ENCODE data around the gene CASP2. TPM values are rescaled to one million over a fixed set of nuclear protein-coding genes. Genes with fewer than 3 reads are reported as not detected.

The CASP2 gene
- total RNA-seq, 1 experiment from 2014 or later = 23.4 TPM

- Histone ChIP-seq H3K4me3 (ENCODE audit: low read length) (no peak overlapping the region), H3K9ac (ENCODE audit: low read length) (no peak overlapping the region), H4K20me1 (ENCODE audit: insufficient read depth, low read depth, low read length) (no peaks in the 10 kb centered on the region), H3K27ac (ENCODE audit: low read length) (no peak overlapping the region), H3K9me2 (replicated peaks; ENCODE audit: insufficient read depth, low read length) (no peaks in the 10 kb centered on the region), H3K9me3 (ENCODE audit: low read length) (no peaks in the 10 kb centered on the region), H3K36me3 (ENCODE audit: insufficient read depth, low read length) (no peaks in the 10 kb centered on the region), H3K4me1 (ENCODE audit: low read length) (no peaks in the 10 kb centered on the region), H3K4me2 (ENCODE audit: low read depth, low read length, poor library complexity, severe bottlenecking) (no peak overlapping the region), H2AFZ (ENCODE audit: low read length) (no peak overlapping the region), H3K79me2 (ENCODE audit: low read length) (no peaks in the 10 kb centered on the region), H3K27me3 (ENCODE audit: low read length) (no peaks in the 10 kb centered on the region)
- DNase-seq = no peak
Observed at GRCh38 chr7:143331179-143331801, 43.1 kb downstream of the CASP2 start.

DNA sequence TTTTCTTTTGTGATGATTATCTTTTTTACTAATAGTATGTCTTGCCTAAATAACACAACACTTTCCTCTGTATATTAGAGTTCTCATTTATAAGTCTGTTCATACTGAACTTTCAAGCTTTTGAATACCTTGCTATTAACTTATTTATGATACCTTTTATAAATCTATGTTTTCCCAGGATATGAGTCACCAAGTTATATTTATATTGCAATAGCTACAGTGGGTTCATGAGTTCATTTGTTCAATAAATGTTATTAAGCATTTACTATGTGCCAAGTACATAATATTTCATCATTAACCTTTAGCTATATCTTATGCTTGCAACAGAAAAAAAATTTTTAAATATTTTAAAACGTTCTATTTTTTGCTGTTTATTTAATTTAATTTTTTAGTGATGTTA, 46.1 kb downstream of the CASP2 start:
- no peak overlapping the region for H2AFZ ChIP-seq (ENCODE audit: low read length)
- H3K9me3 ChIP-seq (ENCODE audit: low read length) = no peaks in the 10 kb centered on the region
- H3K27ac ChIP-seq (ENCODE audit: low read length) = no peak overlapping the region
- H3K36me3 ChIP-seq (ENCODE audit: insufficient read depth, low read length) = no peaks in the 10 kb centered on the region
- H3K27me3 ChIP-seq (ENCODE audit: low read length) = no peaks in the 10 kb centered on the region
- no peak overlapping the region for H3K4me2 ChIP-seq (ENCODE audit: low read depth, low read length, poor library complexity, severe bottlenecking)
- no peak overlapping the region for H3K9ac ChIP-seq (ENCODE audit: low read length)
- no peaks in the 10 kb centered on the region for H3K79me2 ChIP-seq (ENCODE audit: low read length)
- DNase-seq = no peak
- no peaks in the 10 kb centered on the region for H4K20me1 ChIP-seq (ENCODE audit: insufficient read depth, low read depth, low read length)
- H3K9me2 ChIP-seq (replicated peaks; ENCODE audit: insufficient read depth, low read length) = no peaks in the 10 kb centered on the region
- H3K4me1 ChIP-seq (ENCODE audit: low read length) = no peaks in the 10 kb centered on the region
- no peak overlapping the region for H3K4me3 ChIP-seq (ENCODE audit: low read length)

DNA sequence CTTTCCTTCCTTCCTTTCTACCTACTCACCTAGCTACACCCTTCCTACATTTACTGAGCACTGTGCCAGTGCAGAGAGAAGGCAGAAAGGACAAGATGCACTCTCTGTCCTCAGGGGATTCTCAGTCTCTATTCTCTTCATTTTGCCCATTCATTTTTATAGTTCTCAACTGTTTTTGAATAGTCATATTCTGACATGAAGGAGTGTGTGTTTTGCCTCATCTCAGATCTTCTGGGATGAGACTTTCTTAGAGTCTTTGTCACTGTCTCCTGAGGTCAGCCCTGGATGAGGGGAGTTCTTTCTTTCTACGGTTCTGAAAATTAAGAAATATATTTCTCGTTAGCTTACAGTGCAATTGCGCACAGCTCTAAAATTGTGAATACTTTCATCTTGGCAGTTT, 49.1 kb downstream of the CASP2 start:
- H3K36me3 ChIP-seq (ENCODE audit: insufficient read depth, low read length) = no peaks in the 10 kb centered on the region
- H3K9me3 ChIP-seq (ENCODE audit: low read length) = no peaks in the 10 kb centered on the region
- H3K4me3 ChIP-seq (ENCODE audit: low read length) = no peak overlapping the region
- H3K27me3 ChIP-seq (ENCODE audit: low read length) = no peaks in the 10 kb centered on the region
- H4K20me1 ChIP-seq (ENCODE audit: insufficient read depth, low read depth, low read length) = no peaks in the 10 kb centered on the region
- no peak overlapping the region for H3K27ac ChIP-seq (ENCODE audit: low read length)
- H3K79me2 ChIP-seq (ENCODE audit: low read length) = no peaks in the 10 kb centered on the region
- no peaks in the 10 kb centered on the region for H3K9me2 ChIP-seq (replicated peaks; ENCODE audit: insufficient read depth, low read length)
- no peak overlapping the region for H2AFZ ChIP-seq (ENCODE audit: low read length)
- no peaks in the 10 kb centered on the region for H3K4me1 ChIP-seq (ENCODE audit: low read length)
- H3K4me2 ChIP-seq (ENCODE audit: low read depth, low read length, poor library complexity, severe bottlenecking) = no peak overlapping the region
- no peak for DNase-seq
- no peak overlapping the region for H3K9ac ChIP-seq (ENCODE audit: low read length)

DNA sequence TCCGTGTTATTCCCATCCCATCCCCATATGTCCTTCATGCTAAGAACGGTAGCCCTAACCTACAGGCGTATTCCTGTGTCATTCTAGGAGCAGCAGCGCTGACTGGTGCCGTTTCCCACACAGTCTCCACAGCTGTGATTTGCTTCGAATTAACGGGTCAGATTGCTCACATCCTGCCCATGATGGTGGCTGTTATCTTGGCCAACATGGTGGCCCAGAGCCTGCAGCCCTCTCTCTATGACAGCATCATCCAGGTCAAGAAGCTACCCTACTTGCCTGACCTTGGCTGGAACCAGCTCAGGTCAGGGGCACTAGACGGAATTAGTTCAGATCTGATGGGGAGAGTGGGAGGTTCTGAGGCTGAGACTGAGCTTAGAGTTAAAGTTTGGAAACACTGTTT, 53.7 kb downstream of the CASP2 start:
- Histone ChIP-seq H3K4me3 (ENCODE audit: low read length) (no peak overlapping the region), H2AFZ (ENCODE audit: low read length) (no peak overlapping the region), H3K9ac (ENCODE audit: low read length) (no peak overlapping the region), H3K79me2 (ENCODE audit: low read length) (no peaks in the 10 kb centered on the region), H3K36me3 (ENCODE audit: insufficient read depth, low read length) (no peaks in the 10 kb centered on the region), H3K27ac (ENCODE audit: low read length) (no peak overlapping the region), H4K20me1 (ENCODE audit: insufficient read depth, low read depth, low read length) (no peaks in the 10 kb centered on the region), H3K27me3 (ENCODE audit: low read length) (no peaks in the 10 kb centered on the region), H3K9me3 (ENCODE audit: low read length) (no peaks in the 10 kb centered on the region), H3K4me1 (ENCODE audit: low read length) (no peaks in the 10 kb centered on the region), H3K9me2 (replicated peaks; ENCODE audit: insufficient read depth, low read length) (no peaks in the 10 kb centered on the region), H3K4me2 (ENCODE audit: low read depth, low read length, poor library complexity, severe bottlenecking) (no peak overlapping the region)
- DNase-seq = no peak

- DNase-seq = no peak
Observed at GRCh38 chr7:143343596-143343995, 55.4 kb downstream of the CASP2 start.

DNA sequence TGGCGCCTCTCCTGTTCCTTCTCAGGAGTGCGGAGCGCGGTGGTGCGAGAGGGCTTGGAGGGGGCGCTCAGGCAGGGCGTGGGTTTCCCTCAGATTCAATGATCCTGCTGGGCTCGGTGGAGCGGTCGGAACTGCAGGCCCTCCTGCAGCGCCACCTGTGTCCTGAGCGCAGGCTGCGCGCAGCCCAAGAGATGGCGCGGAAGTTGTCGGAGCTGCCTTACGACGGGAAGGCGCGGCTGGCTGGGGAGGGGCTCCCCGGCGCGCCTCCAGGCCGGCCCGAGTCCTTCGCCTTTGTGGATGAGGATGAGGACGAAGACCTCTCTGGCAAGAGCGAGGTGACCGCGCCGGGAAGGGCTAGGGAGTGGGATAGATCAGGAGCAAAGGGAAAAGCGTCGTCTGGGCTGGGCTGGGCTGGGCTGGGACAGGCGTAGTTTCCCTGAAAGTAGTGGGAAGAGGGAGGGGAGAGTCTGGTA, 57.3 kb downstream of the CASP2 start:
- Histone ChIP-seq H3K27me3 (ENCODE audit: low read length) (no peaks in the 10 kb centered on the region), H2AFZ (ENCODE audit: low read length) (no peak overlapping the region), H3K9me2 (replicated peaks; ENCODE audit: insufficient read depth, low read length) (no peaks in the 10 kb centered on the region), H3K4me3 (ENCODE audit: low read length) (no peak overlapping the region), H3K4me1 (ENCODE audit: low read length) (no peaks in the 10 kb centered on the region), H3K9ac (ENCODE audit: low read length) (no peak overlapping the region), H4K20me1 (ENCODE audit: insufficient read depth, low read depth, low read length) (no peaks in the 10 kb centered on the region), H3K9me3 (ENCODE audit: low read length) (no peaks in the 10 kb centered on the region), H3K79me2 (ENCODE audit: low read length) (no peaks in the 10 kb centered on the region), H3K4me2 (ENCODE audit: low read depth, low read length, poor library complexity, severe bottlenecking) (no peak overlapping the region), H3K36me3 (ENCODE audit: insufficient read depth, low read length) (no peaks in the 10 kb centered on the region), H3K27ac (ENCODE audit: low read length) (no peak overlapping the region)
- no peak for DNase-seq

More at GRCh38 chr7:143343596-143343995, 55.4 kb downstream of the CASP2 start:
- H3K36me3 ChIP-seq (ENCODE audit: insufficient read depth, low read length) = no peaks in the 10 kb centered on the region
- no peak overlapping the region for H3K27ac ChIP-seq (ENCODE audit: low read length)
- no peaks in the 10 kb centered on the region for H4K20me1 ChIP-seq (ENCODE audit: insufficient read depth, low read depth, low read length)
- no peaks in the 10 kb centered on the region for H3K9me2 ChIP-seq (replicated peaks; ENCODE audit: insufficient read depth, low read length)
- H3K4me3 ChIP-seq (ENCODE audit: low read length) = no peak overlapping the region
- H3K27me3 ChIP-seq (ENCODE audit: low read length) = no peaks in the 10 kb centered on the region
- no peak overlapping the region for H3K9ac ChIP-seq (ENCODE audit: low read length)
- no peaks in the 10 kb centered on the region for H3K4me1 ChIP-seq (ENCODE audit: low read length)
- H3K9me3 ChIP-seq (ENCODE audit: low read length) = no peaks in the 10 kb centered on the region
- H2AFZ ChIP-seq (ENCODE audit: low read length) = no peak overlapping the region
- H3K4me2 ChIP-seq (ENCODE audit: low read depth, low read length, poor library complexity, severe bottlenecking) = no peak overlapping the region
- no peaks in the 10 kb centered on the region for H3K79me2 ChIP-seq (ENCODE audit: low read length)

GRCh38 chr7:143346018-143346417, 57.9 kb downstream of the CASP2 start:
- no peak for DNase-seq
- H2AFZ ChIP-seq (ENCODE audit: low read length) = no peak overlapping the region
- no peaks in the 10 kb centered on the region for H3K9me2 ChIP-seq (replicated peaks; ENCODE audit: insufficient read depth, low read length)
- no peaks in the 10 kb centered on the region for H3K79me2 ChIP-seq (ENCODE audit: low read length)
- H3K4me2 ChIP-seq (ENCODE audit: low read depth, low read length, poor library complexity, severe bottlenecking) = no peak overlapping the region
- no peaks in the 10 kb centered on the region for H3K9me3 ChIP-seq (ENCODE audit: low read length)
- no peaks in the 10 kb centered on the region for H3K4me1 ChIP-seq (ENCODE audit: low read length)
- H3K9ac ChIP-seq (ENCODE audit: low read length) = no peak overlapping the region
- no peaks in the 10 kb centered on the region for H3K36me3 ChIP-seq (ENCODE audit: insufficient read depth, low read length)
- H3K27me3 ChIP-seq (ENCODE audit: low read length) = no peaks in the 10 kb centered on the region
- no peak overlapping the region for H3K27ac ChIP-seq (ENCODE audit: low read length)
- H4K20me1 ChIP-seq (ENCODE audit: insufficient read depth, low read depth, low read length) = no peaks in the 10 kb centered on the region
- no peak overlapping the region for H3K4me3 ChIP-seq (ENCODE audit: low read length)

DNA sequence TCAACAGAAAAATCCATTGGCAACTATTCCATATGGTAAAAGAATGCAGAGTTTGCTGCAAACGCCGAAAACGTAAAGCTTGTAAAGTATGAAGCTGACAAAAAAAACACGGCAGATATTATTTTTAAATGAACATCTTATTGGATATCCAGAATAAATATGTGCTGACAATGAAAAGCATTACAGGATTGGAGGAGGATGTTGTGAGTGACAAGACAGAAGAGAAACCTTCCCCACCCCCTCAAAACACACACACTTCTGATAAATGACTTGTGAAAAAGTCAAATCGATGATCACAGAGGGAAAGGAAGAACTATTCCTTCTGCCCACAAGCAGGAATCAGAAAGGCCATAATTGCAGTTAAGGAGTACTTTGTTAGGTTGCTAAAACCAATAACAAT, 59.8 kb downstream of the CASP2 start:
- Histone ChIP-seq H3K27me3 (ENCODE audit: low read length) (no peaks in the 10 kb centered on the region), H3K36me3 (ENCODE audit: insufficient read depth, low read length) (no peaks in the 10 kb centered on the region), H3K79me2 (ENCODE audit: low read length) (no peaks in the 10 kb centered on the region), H3K9me3 (ENCODE audit: low read length) (no peaks in the 10 kb centered on the region), H4K20me1 (ENCODE audit: insufficient read depth, low read depth, low read length) (no peaks in the 10 kb centered on the region), H3K4me1 (ENCODE audit: low read length) (no peaks in the 10 kb centered on the region), H3K9ac (ENCODE audit: low read length) (no peak overlapping the region), H3K4me3 (ENCODE audit: low read length) (no peak overlapping the region), H3K27ac (ENCODE audit: low read length) (no peak overlapping the region), H3K4me2 (ENCODE audit: low read depth, low read length, poor library complexity, severe bottlenecking) (no peak overlapping the region), H2AFZ (ENCODE audit: low read length) (no peak overlapping the region), H3K9me2 (replicated peaks; ENCODE audit: insufficient read depth, low read length) (no peaks in the 10 kb centered on the region)
- no peak for DNase-seq

Data from Karpas-422 (cell line).